ENCODE measurements around the gene GRM8. TPM values are rescaled to one million over a fixed set of nuclear protein-coding genes. Genes with fewer than 3 reads are reported as not detected.

Gene GRM8
- total RNA-seq, 1 experiment from 2014 or later = not detected

- ChIA-PET POLR2A (no interaction called here), CTCF (no interaction called here)
- no peak for DNase-seq
- H3K27ac Mint-ChIP-seq (ENCODE audit: unreplicated experiment) = no peak overlapping the region
- no peaks in the 10 kb centered on the region for H3K9me3 Mint-ChIP-seq (ENCODE audit: unreplicated experiment)
- H3K4me3 Mint-ChIP-seq (ENCODE audit: unreplicated experiment) = no peak overlapping the region
- no peak overlapping the region for H3K4me3 ChIP-seq (ENCODE audit: low read depth, low read length)
- peaks cover 9% of the 10 kb centered on the region for H3K27me3 Mint-ChIP-seq (ENCODE audit: insufficient read depth, unreplicated experiment)
- no peaks in the 10 kb centered on the region for H3K27me3 ChIP-seq (replicated peaks; ENCODE audit: control insufficient read depth, insufficient read depth, low read length)
- intact Hi-C loops (cut with micrococcal nuclease; ENCODE audit: unreplicated experiment) = no loop called here
- no peaks in the 10 kb centered on the region for H3K36me3 Mint-ChIP-seq (ENCODE audit: insufficient read depth, unreplicated experiment)
- H3K36me3 ChIP-seq (ENCODE audit: control insufficient read depth, insufficient read depth, low read length) = no peaks in the 10 kb centered on the region
- H3K4me1 Mint-ChIP-seq (ENCODE audit: low read depth, unreplicated experiment) = no peaks in the 10 kb centered on the region
- H3K9me3 ChIP-seq = peaks cover 7% of the 10 kb centered on the region; the same call in 1 of the 2 replicates
- no peak for TF ChIP-seq CTCF (IDR thresholded peaks at IDR 0.05; ENCODE audit: insufficient read depth in 1 of 2, low read depth in 1 of 2, low read length in 1 of 2, severe bottlenecking in 1 of 2, unreplicated experiment in 1 of 2)
- BruUV-seq (replicated peaks) = no TSS peak
- H3K4me1 ChIP-seq = peaks cover 9% of the 10 kb centered on the region
Measured at GRCh38 chr7:127214956-127215718, 37.6 kb downstream of the GRM8 start.

GRCh38 chr7:127209886-127210285 is 42.9 kb downstream of the GRM8 start:
- peaks cover 3% of the 10 kb centered on the region for H3K27me3 Mint-ChIP-seq (ENCODE audit: insufficient read depth, unreplicated experiment)
- no peaks in the 10 kb centered on the region for H3K4me1 Mint-ChIP-seq (ENCODE audit: low read depth, unreplicated experiment)
- TF ChIP-seq CTCF (IDR thresholded peaks at IDR 0.05; ENCODE audit: insufficient read depth in 1 of 2, low read depth in 1 of 2, low read length in 1 of 2, severe bottlenecking in 1 of 2, unreplicated experiment in 1 of 2) = no peak
- intact Hi-C loops (cut with micrococcal nuclease; ENCODE audit: unreplicated experiment) = no loop called here
- peaks cover 7% of the 10 kb centered on the region; the same call in 1 of the 2 replicates for H3K9me3 ChIP-seq
- DNase-seq = no peak
- CTCF ChIA-PET = no interaction called here
- H3K4me1 ChIP-seq = peaks cover 22% of the 10 kb centered on the region
- no peak overlapping the region for H3K27ac Mint-ChIP-seq (ENCODE audit: unreplicated experiment)
- no peaks in the 10 kb centered on the region for H3K36me3 Mint-ChIP-seq (ENCODE audit: insufficient read depth, unreplicated experiment)
- H3K27me3 ChIP-seq (replicated peaks; ENCODE audit: control insufficient read depth, insufficient read depth, low read length) = no peaks in the 10 kb centered on the region
- POLR2A ChIA-PET = no interaction called here
- no peak overlapping the region for H3K4me3 Mint-ChIP-seq (ENCODE audit: unreplicated experiment)
- BruUV-seq (replicated peaks) = no TSS peak
- no peaks in the 10 kb centered on the region for H3K9me3 Mint-ChIP-seq (ENCODE audit: unreplicated experiment)
- no peak overlapping the region for H3K4me3 ChIP-seq (ENCODE audit: low read depth, low read length)
- H3K36me3 ChIP-seq (ENCODE audit: control insufficient read depth, insufficient read depth, low read length) = no peaks in the 10 kb centered on the region

- ChIA-PET POLR2A (no interaction called here), CTCF (no interaction called here)
- Mint-ChIP-seq H3K4me3 (ENCODE audit: unreplicated experiment) (no peak overlapping the region), H3K9me3 (ENCODE audit: unreplicated experiment) (no peaks in the 10 kb centered on the region), H3K36me3 (ENCODE audit: insufficient read depth, unreplicated experiment) (no peaks in the 10 kb centered on the region), H3K27me3 (ENCODE audit: insufficient read depth, unreplicated experiment) (no peaks in the 10 kb centered on the region), H3K27ac (ENCODE audit: unreplicated experiment) (no peak overlapping the region), H3K4me1 (ENCODE audit: low read depth, unreplicated experiment) (no peaks in the 10 kb centered on the region)
- H3K4me1 ChIP-seq = peaks cover 22% of the 10 kb centered on the region
- H3K27me3 ChIP-seq (replicated peaks; ENCODE audit: control insufficient read depth, insufficient read depth, low read length) = no peaks in the 10 kb centered on the region
- no peaks in the 10 kb centered on the region; the same call in 1 of the 2 replicates for H3K9me3 ChIP-seq
- H3K36me3 ChIP-seq (ENCODE audit: control insufficient read depth, insufficient read depth, low read length) = no peaks in the 10 kb centered on the region
- TF ChIP-seq CTCF (IDR thresholded peaks at IDR 0.05; ENCODE audit: insufficient read depth in 1 of 2, low read depth in 1 of 2, low read length in 1 of 2, severe bottlenecking in 1 of 2, unreplicated experiment in 1 of 2) = no peak
- no peak overlapping the region for H3K4me3 ChIP-seq (ENCODE audit: low read depth, low read length)
- intact Hi-C loops (cut with micrococcal nuclease; ENCODE audit: unreplicated experiment) = no loop called here
- DNase-seq = no peak
- BruUV-seq (replicated peaks) = no TSS peak
Measured at GRCh38 chr7:127208860-127209259, 43.9 kb downstream of the GRM8 start.

All from Caco-2 (cell line).